ENCODE data around the gene MINDY2. TPM values are rescaled to one million over a fixed set of nuclear protein-coding genes. Genes with fewer than 3 reads are reported as not detected.
A peak's percentile ranks its signal among the peaks of the same experiment; 100 is the strongest.
"Not testable (repeated sequence)": the region's sequence is repeated elsewhere in the genome, so short reads cannot be mapped to it uniquely, and the experiment has no call there.

Gene MINDY2
- total RNA-seq, 4 donors from 2014 or later, result 10.4 to 36.6 (median 17.0) TPM

DNA sequence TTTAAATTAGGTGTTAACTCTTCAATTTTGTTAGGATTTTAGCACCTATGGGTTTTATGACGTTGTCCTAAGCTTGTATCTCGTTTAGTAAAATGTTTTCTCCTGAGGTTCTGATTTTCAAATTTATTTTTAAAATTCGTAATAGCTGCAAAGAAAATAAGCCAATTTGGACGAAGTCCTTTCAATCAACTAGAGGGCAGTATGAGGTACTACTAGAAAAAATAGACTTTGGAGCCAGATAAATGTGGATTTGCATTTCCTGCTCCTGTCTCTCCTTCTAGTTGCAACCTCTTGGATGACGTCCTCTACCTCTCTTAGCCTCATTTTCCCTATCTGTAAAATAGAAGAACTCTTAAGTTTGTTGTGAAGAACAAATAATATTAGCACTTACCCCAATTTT lies 81.2 kb downstream of the MINDY2 start:
- TF ChIP-seq, protein P1, sequence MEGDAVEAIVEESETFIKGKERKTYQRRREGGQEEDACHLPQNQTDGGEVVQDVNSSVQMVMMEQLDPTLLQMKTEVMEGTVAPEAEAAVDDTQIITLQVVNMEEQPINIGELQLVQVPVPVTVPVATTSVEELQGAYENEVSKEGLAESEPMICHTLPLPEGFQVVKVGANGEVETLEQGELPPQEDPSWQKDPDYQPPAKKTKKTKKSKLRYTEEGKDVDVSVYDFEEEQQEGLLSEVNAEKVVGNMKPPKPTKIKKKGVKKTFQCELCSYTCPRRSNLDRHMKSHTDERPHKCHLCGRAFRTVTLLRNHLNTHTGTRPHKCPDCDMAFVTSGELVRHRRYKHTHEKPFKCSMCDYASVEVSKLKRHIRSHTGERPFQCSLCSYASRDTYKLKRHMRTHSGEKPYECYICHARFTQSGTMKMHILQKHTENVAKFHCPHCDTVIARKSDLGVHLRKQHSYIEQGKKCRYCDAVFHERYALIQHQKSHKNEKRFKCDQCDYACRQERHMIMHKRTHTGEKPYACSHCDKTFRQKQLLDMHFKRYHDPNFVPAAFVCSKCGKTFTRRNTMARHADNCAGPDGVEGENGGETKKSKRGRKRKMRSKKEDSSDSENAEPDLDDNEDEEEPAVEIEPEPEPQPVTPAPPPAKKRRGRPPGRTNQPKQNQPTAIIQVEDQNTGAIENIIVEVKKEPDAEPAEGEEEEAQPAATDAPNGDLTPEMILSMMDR (IDR thresholded peaks at IDR 0.05), result no peak
- ATAC-seq (ENCODE audit: low FRiP score), result no peak
- DNase-seq (ENCODE audit: low spot score), result no peak

DNA sequence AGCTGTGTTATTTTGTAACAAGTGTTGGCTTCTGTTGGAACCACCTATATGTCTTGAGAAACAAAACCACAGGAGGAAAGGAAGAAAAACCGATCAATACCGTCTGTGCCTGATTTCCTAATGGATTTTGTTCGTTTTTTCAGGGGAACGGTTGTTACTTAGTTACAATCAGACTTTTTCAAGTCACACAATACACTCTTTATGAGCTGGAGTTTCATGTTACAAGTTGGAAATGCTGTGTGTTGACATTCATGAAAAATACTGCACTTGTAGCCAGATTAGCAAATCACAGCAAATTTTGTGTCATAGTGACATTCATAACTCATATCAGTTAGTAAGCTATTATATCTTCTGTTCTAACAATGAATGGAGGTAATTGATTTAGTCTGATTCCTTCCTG lies 83.5 kb downstream of the MINDY2 start:
- ATAC-seq (ENCODE audit: low FRiP score) (no peak), DNase-seq (ENCODE audit: low spot score) (no peak)
- TF ChIP-seq, protein P1 (IDR thresholded peaks at IDR 0.05), result no peak

DNA sequence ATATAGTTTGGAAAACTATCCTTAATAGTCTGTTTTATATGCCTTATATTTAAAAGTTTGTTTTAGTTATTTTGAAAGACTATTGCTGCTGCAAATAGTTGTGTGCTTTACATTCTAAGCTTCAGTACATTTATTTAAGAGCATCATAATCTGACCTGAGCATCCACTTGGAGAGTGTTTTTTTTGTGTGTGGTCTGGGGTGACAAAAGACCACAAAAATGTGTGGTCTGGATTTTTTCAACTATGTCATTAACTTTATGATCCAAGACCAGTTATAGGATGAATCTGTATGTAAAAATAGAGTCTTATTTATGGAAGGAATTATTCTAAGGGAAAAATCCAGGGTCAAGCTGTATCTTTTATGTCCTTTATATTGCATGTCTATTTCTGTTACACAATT lies 85.0 kb downstream of the MINDY2 start:
- DNase-seq (ENCODE audit: low spot score), result no peak
- TF ChIP-seq, protein P1 (IDR thresholded peaks at IDR 0.05), result no peak
- ATAC-seq (ENCODE audit: low FRiP score), result no peak

DNA sequence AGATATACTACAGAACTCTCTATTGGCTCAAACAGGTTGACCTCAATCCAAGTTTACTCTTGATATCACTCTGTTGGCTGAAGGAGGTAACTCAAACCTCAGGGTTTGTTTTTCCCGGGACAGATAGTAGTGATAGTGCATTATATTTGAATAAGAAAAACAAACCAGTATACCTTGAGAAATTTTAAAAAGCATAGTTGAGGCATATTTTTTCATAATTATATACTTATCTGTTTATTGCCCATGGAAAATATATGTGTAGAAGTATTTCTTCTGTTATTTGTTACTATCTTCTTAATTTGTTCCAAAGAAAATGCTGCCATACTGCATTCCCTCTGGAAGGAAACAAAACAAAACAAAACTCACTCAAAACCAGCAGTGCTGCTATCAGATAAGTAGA lies 85.5 kb downstream of the MINDY2 start:
- DNase-seq (ENCODE audit: low spot score); ATAC-seq (ENCODE audit: low FRiP score): not testable (repeated sequence)

DNA sequence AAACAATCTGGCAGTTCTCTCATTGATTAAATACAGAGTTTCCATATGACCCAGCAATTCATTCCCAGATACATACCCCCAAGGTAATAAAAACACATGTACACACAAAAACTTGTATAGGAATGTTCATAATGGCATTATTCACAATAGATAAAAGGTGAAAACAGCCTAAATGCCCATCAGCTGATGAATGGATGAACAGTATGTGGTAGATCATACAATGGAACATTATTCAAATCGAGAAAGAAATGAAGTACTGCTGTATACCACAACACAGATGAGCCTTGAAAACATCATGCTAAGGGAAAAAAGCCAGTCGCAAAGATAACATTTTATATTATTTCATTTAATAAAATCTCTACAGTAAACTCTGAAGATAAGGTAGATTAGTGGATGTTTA lies 91.2 kb downstream of the MINDY2 start:
- TF ChIP-seq, protein P1 (IDR thresholded peaks at IDR 0.05), result no peak
- DNase-seq (ENCODE audit: low spot score) (no peak), ATAC-seq (ENCODE audit: low FRiP score) (no peak)

DNA sequence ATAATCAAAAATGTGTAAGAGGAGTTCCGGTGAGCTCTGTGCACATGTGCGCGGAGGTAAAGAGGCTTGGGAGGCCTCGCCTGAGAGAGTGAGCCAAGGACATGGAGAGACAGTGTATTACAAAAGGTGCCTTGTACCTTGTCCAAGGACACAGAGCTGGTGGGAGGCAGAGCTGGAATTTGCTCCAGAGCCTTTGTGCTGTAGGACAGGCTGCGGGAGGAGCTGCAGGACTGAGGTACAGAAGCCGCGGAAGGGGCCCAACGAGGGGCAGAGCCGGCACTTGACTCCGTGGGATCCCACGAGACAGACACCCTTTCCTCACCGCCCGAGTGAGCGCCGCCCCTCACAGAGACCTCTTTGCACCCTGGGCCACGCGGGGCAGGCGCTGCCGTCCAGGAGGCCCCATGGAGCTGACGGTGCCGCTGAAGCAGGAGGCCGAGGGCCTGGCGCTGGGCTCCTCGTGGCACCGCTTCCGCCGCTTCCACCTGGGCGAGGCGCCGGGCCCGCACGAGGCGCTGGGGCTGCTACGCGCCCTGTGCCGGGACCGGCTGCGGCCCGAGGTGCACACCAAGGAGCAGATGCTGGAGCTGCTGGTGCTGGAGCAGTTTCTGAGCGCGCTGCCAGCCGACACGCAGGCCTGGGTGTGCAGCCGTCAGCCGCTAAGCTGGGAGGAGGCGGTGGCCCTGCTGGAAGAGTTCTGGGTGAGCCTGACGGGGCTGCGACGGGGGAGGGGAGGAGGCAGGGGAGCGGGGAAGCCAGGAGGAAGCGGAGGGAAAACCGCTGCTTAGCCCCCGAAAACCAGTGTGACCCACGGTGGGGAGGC lies 93.7 kb downstream of the MINDY2 start:
- TF ChIP-seq, protein P1 (IDR thresholded peaks at IDR 0.05), result no peak
- ATAC-seq (ENCODE audit: low FRiP score) (peak; percentile 77), DNase-seq (ENCODE audit: low spot score) (no peak)

DNA sequence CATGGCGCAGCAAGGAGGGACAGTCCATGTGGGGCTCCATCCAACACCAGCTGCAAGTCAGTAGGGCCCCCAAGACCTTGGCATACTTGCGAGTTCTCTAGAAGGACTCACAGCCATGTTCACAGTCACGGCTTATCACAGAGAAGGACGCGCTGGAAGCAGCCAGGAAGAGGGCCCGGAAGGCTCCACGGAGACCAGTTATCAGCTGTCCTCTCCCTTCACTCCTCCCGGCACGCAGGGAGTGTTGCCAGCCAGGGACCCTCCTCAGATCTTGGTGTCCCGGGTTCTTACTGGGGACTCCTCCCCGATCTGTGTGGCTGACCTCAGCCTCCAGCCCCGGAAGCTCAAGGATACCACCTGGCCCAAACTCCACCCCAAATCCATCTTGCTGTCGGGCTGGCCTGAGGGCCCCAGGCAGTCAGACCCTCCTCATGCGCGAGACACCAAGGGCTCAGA lies 94.4 kb downstream of the MINDY2 start:
- TF ChIP-seq, protein P1 (IDR thresholded peaks at IDR 0.05), result no peak
- ATAC-seq (ENCODE audit: low FRiP score), result peak; percentile 18
- no peak for DNase-seq (ENCODE audit: low spot score)

All from omental fat pad (tissue), 4 donors.